GM12878 (cell line): ENCODE results near the gene TNFRSF14. TPM values are rescaled to one million over a fixed set of nuclear protein-coding genes. Genes with fewer than 3 reads are reported as not detected.

Source experiments
- ATAC-seq: fragments of 200-7000 bp; cut with Tn5 transposase; 3 replicates; pipeline ENCODE4 v1.9.1; 2020; ENCODE audit warnings: mild to moderate bottlenecking, moderate library complexity
- BruUV-seq: library from RNA; stranded (reverse); fragments of 400-500 nt; replicated peaks from 2 replicates; lab custom pipeline; 2021; lab: Mats Ljungman, UMichigan
- CTCF ChIA-PET: fragments of 300-600 bp; sonication (Branson Sonifier 250); formaldehyde crosslinking; extraction: SDS; loops from one replicate; lab custom pipeline; 2021; ENCODE audit warnings: inconsistent platforms; lab: Yijun Ruan, JAX
- POLR2A ChIA-PET: fragments of 350-600 bp; formaldehyde crosslinking; extraction: SDS; loops from one replicate; lab custom pipeline; 2021; ENCODE audit warnings: inconsistent platforms; lab: Charles Lee
- RAD21 ChIA-PET: fragments of 300-600 bp; sonication (Branson Sonifier 250); formaldehyde crosslinking; loops from one replicate; lab custom pipeline; 2023; ENCODE audit warnings: antibody characterized with exemption; ENCODE audit not compliant: unreplicated experiment; lab: Charles Lee
- SMC1A ChIA-PET: fragments of 300-600 bp; sonication (Branson Sonifier 250); formaldehyde crosslinking; loops from one replicate; lab custom pipeline; 2023; ENCODE audit not compliant: unreplicated experiment, uncharacterized antibody; lab: Charles Lee
- DNase-seq: peaks from one replicate; pipeline ENCODE4 v3.0.0-alpha.2; 2011; ENCODE audit warnings: low read depth, low spot score
- FAIRE-seq: peaks from 3 replicates; lab custom pipeline; 2011; peaks lifted over from hg19 to GRCh38; lab: Jason Lieb, UNC
- H2AFZ ChIP-seq: 2 replicates; pipeline ENCODE4 v1.6.0; 2011; ENCODE audit warnings: low read depth, low read length, control low read depth; ENCODE audit not compliant: control insufficient read depth
- H3K27ac ChIP-seq: 2 replicates; pipeline ENCODE4 v1.5.1; 2011; ENCODE audit warnings: control low read depth; ENCODE audit not compliant: control insufficient read depth, insufficient read depth
- H3K27me3 ChIP-seq, 2 experiments: replicated peaks in 1 of 2; 2 replicates each; pipeline versions ENCODE4 v1.6.0 to v1.6.1; 2011; ENCODE audit warnings: low read length in 1 of 2; ENCODE audit not compliant: control insufficient read depth in 2 of 2, insufficient read depth in 2 of 2
- H3K36me3 ChIP-seq, 2 experiments: 2 replicates each; pipeline ENCODE4 v1.5.1; 2011; ENCODE audit warnings: low read length in 1 of 2; ENCODE audit not compliant: control insufficient read depth in 2 of 2, insufficient read depth in 2 of 2
- H3K4me1 ChIP-seq: 2 replicates; pipeline ENCODE4 v1.6.1; 2011; ENCODE audit warnings: mild to moderate bottlenecking, low read length, moderate library complexity, mixed read lengths; ENCODE audit not compliant: control insufficient read depth, insufficient read depth
- H3K4me2 ChIP-seq: 2 replicates; pipeline ENCODE4 v1.6.0; 2011; ENCODE audit warnings: control low read depth; ENCODE audit not compliant: control insufficient read depth, insufficient read depth
- H3K4me3 ChIP-seq: fragments of 200-600 bp; sonication (generic); 2 replicates; pipeline ENCODE4 v1.5.1; 2016
- H3K79me2 ChIP-seq: 2 replicates; pipeline ENCODE4 v1.6.0; 2011; ENCODE audit warnings: low read length; ENCODE audit not compliant: control insufficient read depth, insufficient read depth
- H3K9ac ChIP-seq: 2 replicates; pipeline ENCODE4 v1.8.0; 2011; ENCODE audit warnings: low read length, control low read depth, mixed read lengths; ENCODE audit not compliant: control insufficient read depth, insufficient read depth
- H3K9me3 ChIP-seq: replicated peaks from 3 replicates; pipeline ENCODE4 v1.5.1; 2011; ENCODE audit warnings: mild to moderate bottlenecking, low read length; ENCODE audit not compliant: control insufficient read depth, insufficient read depth
- H4K20me1 ChIP-seq: 2 replicates; pipeline ENCODE4 v1.6.0; 2011; ENCODE audit not compliant: control insufficient read depth, insufficient read depth
- BCL11A ChIP-seq: IDR thresholded peaks from 2 replicates; pipeline ENCODE4 v1.6.1; 2011; ENCODE audit warnings: low read depth, low read length
- DPF2 ChIP-seq: fragments of 450-650 bp; IDR thresholded peaks from 2 replicates; pipeline ENCODE4 v1.6.1; 2017; ENCODE audit warnings: mild to moderate bottlenecking
- EP300 ChIP-seq, 2 experiments: fragments of 150-350 bp in 1 of 2; IDR thresholded peaks; 2 replicates each; pipeline ENCODE4 v1.6.1; 2011 to 2012; ENCODE audit warnings: low read depth in 2 of 2, low read length in 2 of 2, borderline replicate concordance in 1 of 2, improper control_type of control experiment in 1 of 2, inconsistent platforms in 1 of 2; ENCODE audit not compliant: control insufficient read depth in 1 of 2
- GABPA ChIP-seq: IDR thresholded peaks from 2 replicates; pipeline ENCODE4 v1.6.1; 2014; ENCODE audit warnings: antibody characterized with exemption, low read depth, mild to moderate bottlenecking, inconsistent platforms
- KLF5 ChIP-seq: fragments of 450-650 bp; IDR thresholded peaks from 2 replicates; pipeline ENCODE4 v1.6.1; 2014; ENCODE audit warnings: mild to moderate bottlenecking; ENCODE audit not compliant: partially characterized antibody
- MYB ChIP-seq: fragments of 150-350 bp; IDR thresholded peaks from 2 replicates; pipeline ENCODE4 v1.6.1; 2014; ENCODE audit warnings: mild to moderate bottlenecking, low read depth, low read length, borderline replicate concordance
- NFXL1 ChIP-seq: fragments of 450-650 bp; IDR thresholded peaks from 2 replicates; pipeline ENCODE4 v1.6.1; 2017; ENCODE audit warnings: antibody characterized with exemption, mild to moderate bottlenecking, borderline replicate concordance
- POU2F2 ChIP-seq: IDR thresholded peaks from 3 replicates; pipeline ENCODE4 v1.6.1; 2011; ENCODE audit warnings: low read depth, mild to moderate bottlenecking, low read length, borderline replicate concordance
- RAD21 ChIP-seq: IDR thresholded peaks from 2 replicates; pipeline ENCODE4 v1.6.1; 2011; ENCODE audit warnings: mild to moderate bottlenecking, low read depth, low read length, moderate library complexity; ENCODE audit not compliant: insufficient read depth
- RAD51 ChIP-seq: fragments of 450-650 bp; IDR thresholded peaks from 2 replicates; pipeline ENCODE4 v1.6.1; 2016; ENCODE audit warnings: moderate library complexity, mild to moderate bottlenecking, inconsistent platforms
- SMAD1 ChIP-seq: fragments of 450-650 bp; IDR thresholded peaks from 2 replicates; pipeline ENCODE4 v1.6.1; 2018; ENCODE audit warnings: mild to moderate bottlenecking, low read depth; ENCODE audit not compliant: partially characterized antibody
- SMC3 ChIP-seq: IDR thresholded peaks from 2 replicates; pipeline ENCODE4 v1.6.1; 2011; ENCODE audit warnings: low read length, improper control_type of control experiment, borderline replicate concordance
- WRNIP1 ChIP-seq: IDR thresholded peaks from 2 replicates; pipeline ENCODE4 v1.6.1; 2011; ENCODE audit warnings: low read depth, low read length, improper control_type of control experiment, borderline replicate concordance
- ZNF217 ChIP-seq: fragments of 450-650 bp; IDR thresholded peaks from 2 replicates; pipeline ENCODE4 v1.6.1; 2017; ENCODE audit warnings: antibody characterized with exemption, mild to moderate bottlenecking
- WGBS: methylation state at CpG from one replicate; pipeline ENCODE4 v1.1.6; 2016; ENCODE audit warnings: low lambda C conversion rate; ENCODE audit not compliant: insufficient replicate concordance, insufficient coverage; ENCODE audit errors: missing lambda C conversion rate; 5-methylcytosine and 5-hydroxymethylcytosine counted together
- in situ Hi-C: fragments of 300-500 bp; cut with MboI; formaldehyde crosslinking; loops from 9 replicates; pipeline ENCODE4 v1.14.3; 2018; ENCODE audit warnings: mixed read lengths
- intact Hi-C: fragments of 100-400 bp; cut with micrococcal nuclease; formaldehyde crosslinking; loops from one replicate; pipeline ENCODE4 v1.14.2; 2022; ENCODE audit not compliant: unreplicated experiment
- polyA plus RNA-seq, 11 experiments: library from polyadenylated mRNA; depleted of rRNA in 4 of 11; unstranded in 6 of 11; stranded (reverse) in 5 of 11; fragments of >200 nt; fragmentation: Nextera tagmentation in 4 of 11; fragmentation: Illumina TruSeq in 1 of 11; extraction: Ambion mirVana in 4 of 11; extraction: Trizol in 1 of 11; gene quantifications; 1 replicate in 1 of 11; 2 replicates in 10 of 11; pipeline versions ENCODE4 v1.2.1 to v1.2.3, GENCODE V29; 2011 to 2016; ENCODE audit warnings: inconsistent platforms in 2 of 11, missing spikeins in 2 of 11, low read depth in 1 of 11
- total RNA-seq, 4 experiments: library from RNA; depleted of rRNA in 3 of 4; stranded (reverse); fragments of >200 nt in 3 of 4; fragmentation: Illumina TruSeq in 1 of 4; extraction: Trizol in 1 of 4; gene quantifications; 2 replicates each; pipeline versions ENCODE4 v1.2.1 to v1.2.3, GENCODE V29; 2013 to 2021
- TF ChIP-seq, protein P1 (sequence below): fragments of 450-650 bp; formaldehyde crosslinking; IDR thresholded peaks from 2 replicates; pipeline ENCODE4 v1.4.0; 2022; ENCODE audit warnings: mild to moderate bottlenecking, moderate library complexity
- TF ChIP-seq, protein P2 (sequence below): IDR thresholded peaks from 2 replicates; pipeline ENCODE4 v1.6.1; 2012; ENCODE audit warnings: low read depth, low read length, improper control_type of control experiment
- TF ChIP-seq, protein P3 (sequence below): IDR thresholded peaks from 2 replicates; pipeline ENCODE4 v1.6.1; 2011; ENCODE audit warnings: mild to moderate bottlenecking, low read depth, low read length, moderate library complexity; ENCODE audit not compliant: insufficient replicate concordance

Gene TNFRSF14
- total and polyA plus RNA-seq, 10 of the 15 experiments (the other 5 are each of a cell fraction or from before 2014, with no cell fraction given) = 0.43 to 114 (median 41.5) TPM

DNA sequence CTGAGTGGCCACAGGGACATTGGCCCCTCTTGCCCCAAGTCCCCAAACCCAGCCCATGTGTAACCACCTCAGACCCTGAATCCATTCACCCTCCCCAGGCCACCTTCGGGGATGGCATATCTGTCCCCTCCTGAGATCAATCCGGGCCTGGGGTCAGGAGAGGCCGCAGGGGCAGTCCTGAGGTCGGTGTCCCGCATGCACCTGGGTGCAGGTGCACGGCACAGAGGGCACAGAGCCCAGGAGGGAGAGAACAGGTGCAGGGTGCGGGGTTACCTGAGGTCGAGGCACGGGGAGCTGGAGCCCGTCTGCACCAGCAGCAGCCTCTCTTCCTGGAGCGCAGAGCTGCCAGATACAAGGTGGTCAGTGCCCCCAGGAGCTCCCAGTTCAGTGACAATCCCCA is 46.6 kb upstream of the TNFRSF14 start (continued):
- TF ChIP-seq RAD21 (no peak), KLF5 (no peak)

DNA sequence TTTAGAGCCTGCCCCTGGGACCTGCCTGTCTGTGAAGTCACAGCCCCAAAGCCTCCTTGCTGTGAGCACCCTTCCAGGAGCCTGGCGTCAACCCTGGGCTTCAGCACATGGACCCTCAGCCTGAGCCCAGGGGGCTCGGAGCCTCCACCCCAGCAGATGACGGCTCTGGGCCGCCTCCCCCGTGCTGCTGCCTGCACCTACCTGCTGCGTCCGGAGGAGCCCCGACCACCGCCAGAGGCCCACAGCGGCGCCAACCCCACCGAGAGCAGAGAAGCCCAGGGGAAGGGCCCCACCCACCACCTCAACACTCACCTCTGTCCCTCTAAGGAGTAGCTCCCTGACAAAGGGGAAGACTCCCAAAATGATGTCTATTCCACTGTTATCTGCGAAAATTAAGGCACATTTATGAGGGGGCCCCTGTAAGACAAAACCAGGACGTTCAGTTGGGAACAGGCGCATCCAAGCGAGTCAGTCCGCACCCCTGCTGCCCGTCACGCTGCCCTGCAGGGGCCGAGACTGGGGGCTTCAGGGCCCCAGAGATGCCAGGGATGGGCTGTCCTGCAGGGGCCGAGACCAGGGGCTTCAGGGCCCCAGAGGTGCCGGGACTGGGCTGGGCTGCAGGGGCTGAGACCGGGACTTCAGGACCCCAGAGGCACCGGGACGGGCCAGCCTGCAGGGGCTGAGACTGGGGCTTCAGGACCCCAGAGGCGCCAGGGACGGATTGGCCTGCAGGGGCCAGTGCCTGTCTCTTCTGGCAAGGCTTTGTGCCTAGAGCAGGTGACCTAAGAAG is 45.6 kb upstream of the TNFRSF14 start:
- POLR2A ChIA-PET = no interaction called here
- TF ChIP-seq EP300 (IDR thresholded peaks at IDR 0.05; ENCODE audit: borderline replicate concordance in 1 of 2, control insufficient read depth in 1 of 2, low read depth in 2 of 2, low read length in 2 of 2) (no peak), RAD51 (no peak), SMAD1 (no peak), POU2F2 (no peak), MYB (no peak), WRNIP1 (no peak), BCL11A (no peak), SMC3 (no peak), GABPA (no peak), ZNF217 (no peak), DPF2 (no peak), NFXL1 (no peak)
- TF ChIP-seq, protein P1, sequence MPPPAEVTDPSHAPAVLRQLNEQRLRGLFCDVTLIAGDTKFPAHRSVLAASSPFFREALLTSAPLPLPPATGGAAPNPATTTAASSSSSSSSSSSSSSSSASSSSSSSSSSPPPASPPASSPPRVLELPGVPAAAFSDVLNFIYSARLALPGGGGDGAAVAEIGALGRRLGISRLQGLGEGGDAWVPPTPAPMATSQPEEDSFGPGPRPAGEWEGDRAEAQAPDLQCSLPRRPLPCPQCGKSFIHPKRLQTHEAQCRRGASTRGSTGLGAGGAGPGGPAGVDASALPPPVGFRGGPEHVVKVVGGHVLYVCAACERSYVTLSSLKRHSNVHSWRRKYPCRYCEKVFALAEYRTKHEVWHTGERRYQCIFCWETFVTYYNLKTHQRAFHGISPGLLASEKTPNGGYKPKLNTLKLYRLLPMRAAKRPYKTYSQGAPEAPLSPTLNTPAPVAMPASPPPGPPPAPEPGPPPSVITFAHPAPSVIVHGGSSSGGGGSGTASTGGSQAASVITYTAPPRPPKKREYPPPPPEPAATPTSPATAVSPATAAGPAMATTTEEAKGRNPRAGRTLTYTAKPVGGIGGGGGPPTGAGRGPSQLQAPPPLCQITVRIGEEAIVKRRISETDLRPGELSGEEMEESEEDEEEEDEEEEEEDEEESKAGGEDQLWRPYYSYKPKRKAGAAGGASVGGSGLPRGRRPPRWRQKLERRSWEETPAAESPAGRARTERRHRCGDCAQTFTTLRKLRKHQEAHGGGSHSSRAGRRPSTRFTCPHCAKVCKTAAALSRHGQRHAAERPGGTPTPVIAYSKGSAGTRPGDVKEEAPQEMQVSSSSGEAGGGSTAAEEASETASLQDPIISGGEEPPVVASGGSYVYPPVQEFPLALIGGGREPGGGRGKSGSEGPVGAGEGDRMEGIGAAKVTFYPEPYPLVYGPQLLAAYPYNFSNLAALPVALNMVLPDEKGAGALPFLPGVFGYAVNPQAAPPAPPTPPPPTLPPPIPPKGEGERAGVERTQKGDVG (CRISPR knock-in tag) = no peak
- TF ChIP-seq, protein P2, sequence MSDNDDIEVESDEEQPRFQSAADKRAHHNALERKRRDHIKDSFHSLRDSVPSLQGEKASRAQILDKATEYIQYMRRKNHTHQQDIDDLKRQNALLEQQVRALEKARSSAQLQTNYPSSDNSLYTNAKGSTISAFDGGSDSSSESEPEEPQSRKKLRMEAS = no peak
- TF ChIP-seq, protein P3, sequence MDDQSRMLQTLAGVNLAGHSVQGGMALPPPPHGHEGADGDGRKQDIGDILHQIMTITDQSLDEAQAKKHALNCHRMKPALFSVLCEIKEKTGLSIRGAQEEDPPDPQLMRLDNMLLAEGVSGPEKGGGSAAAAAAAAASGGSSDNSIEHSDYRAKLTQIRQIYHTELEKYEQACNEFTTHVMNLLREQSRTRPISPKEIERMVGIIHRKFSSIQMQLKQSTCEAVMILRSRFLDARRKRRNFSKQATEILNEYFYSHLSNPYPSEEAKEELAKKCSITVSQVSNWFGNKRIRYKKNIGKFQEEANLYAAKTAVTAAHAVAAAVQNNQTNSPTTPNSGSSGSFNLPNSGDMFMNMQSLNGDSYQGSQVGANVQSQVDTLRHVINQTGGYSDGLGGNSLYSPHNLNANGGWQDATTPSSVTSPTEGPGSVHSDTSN = no peak

More for the DNA sequence above, 45.6 kb upstream of the TNFRSF14 start:
- Histone ChIP-seq H3K9ac (no peak overlapping the region), H3K9me3 (no peaks in the 10 kb centered on the region), H3K4me2 (no peak overlapping the region), H3K27ac (no peak overlapping the region), H3K79me2 (no peaks in the 10 kb centered on the region), H4K20me1 (no peaks in the 10 kb centered on the region; the same call in 1 of the 2 replicates), H3K4me1 (no peaks in the 10 kb centered on the region), H3K27me3 (no peaks in the 10 kb centered on the region), H3K36me3 (peaks cover 2 to 40% of the 10 kb centered on the region in 2 experiments), H2AFZ (no peak overlapping the region), H3K4me3 (no peak overlapping the region)
- DNase-seq (no peak), ATAC-seq (no peak), FAIRE-seq (no peak)
- in situ Hi-C loops = no loop called here
- CTCF ChIA-PET = interaction anchor here (0.6 kb wide), 1 partner anchor 13 kb away, joined by 3 read pairs; no protein-coding TSS in a partner anchor
- intact Hi-C loops = no loop called here
- SMC1A ChIA-PET = interaction anchor here (0.8 kb wide), 1 partner anchor 36 kb away, joined by 3 read pairs; no protein-coding TSS in a partner anchor
- RAD21 ChIA-PET = no interaction called here
- no TSS peak for BruUV-seq
- 94% methylated on average over 27 of the region's 27 CpGs for WGBS
